HS-27A (cell line): ENCODE results near the gene CRLF2.
"Not testable (repeated sequence)": the region's sequence is repeated elsewhere in the genome, so short reads cannot be mapped to it uniquely, and the experiment has no call there.

ENCODE experiments used
- DNase-seq: peaks from one replicate; pipeline ENCODE4 v3.0.0-alpha.2; 2012; ENCODE audit warnings: low read depth, missing footprints

The CRLF2 gene

DNA sequence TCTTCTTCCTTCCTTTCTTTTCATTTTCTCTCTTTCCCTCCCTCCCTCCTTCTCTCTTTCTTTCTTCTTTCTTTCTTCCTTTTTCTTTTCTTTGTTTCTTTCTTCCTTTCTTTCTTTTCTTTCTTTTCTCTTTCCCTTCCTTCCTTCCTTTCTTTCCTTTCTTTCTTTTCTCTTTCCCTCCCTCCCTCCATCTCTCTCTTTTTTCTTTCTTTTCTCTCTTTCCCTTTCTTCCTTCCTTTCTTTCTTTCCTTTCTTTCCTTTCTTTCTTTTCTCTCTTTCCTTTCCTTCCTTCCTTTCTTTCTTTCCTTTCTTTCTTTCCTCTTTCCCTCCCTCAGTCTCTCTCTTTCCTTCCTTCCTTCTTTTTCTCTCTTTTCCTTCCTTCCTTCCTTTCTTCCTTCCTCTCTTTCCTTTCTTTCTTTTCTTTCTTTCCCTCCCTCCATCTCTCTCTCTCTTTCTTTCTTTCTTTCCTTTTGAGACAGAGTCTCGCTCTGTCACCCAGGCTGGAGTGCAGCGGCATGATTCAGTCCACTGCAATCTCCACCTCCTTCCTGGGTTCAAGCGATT lies 44.4 kb downstream of the CRLF2 start:
- no peak for DNase-seq

DNA sequence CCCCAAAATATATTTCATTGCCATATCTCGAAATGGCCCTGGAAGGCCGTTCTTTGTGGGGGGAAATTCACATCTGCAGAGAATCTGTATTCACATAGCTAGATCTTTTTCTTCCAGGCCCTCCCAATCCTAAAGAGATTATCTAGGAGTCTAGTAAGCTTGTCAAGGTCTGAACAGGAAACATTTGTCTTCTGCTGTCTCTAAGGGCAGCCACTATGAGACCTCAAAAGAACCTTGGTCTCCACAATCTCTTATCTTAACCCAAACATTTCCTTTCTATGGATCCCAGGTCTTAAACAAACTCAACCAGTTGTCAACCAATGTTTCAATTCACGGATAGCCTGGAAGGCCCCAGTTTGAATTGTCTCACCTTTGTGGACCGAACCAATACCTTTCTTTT lies 45.0 kb downstream of the CRLF2 start:
- DNase-seq: no peak

GRCh38 chrX:1165535-1166196 lies 46.8 kb downstream of the CRLF2 start:
- DNase-seq: no peak

DNA sequence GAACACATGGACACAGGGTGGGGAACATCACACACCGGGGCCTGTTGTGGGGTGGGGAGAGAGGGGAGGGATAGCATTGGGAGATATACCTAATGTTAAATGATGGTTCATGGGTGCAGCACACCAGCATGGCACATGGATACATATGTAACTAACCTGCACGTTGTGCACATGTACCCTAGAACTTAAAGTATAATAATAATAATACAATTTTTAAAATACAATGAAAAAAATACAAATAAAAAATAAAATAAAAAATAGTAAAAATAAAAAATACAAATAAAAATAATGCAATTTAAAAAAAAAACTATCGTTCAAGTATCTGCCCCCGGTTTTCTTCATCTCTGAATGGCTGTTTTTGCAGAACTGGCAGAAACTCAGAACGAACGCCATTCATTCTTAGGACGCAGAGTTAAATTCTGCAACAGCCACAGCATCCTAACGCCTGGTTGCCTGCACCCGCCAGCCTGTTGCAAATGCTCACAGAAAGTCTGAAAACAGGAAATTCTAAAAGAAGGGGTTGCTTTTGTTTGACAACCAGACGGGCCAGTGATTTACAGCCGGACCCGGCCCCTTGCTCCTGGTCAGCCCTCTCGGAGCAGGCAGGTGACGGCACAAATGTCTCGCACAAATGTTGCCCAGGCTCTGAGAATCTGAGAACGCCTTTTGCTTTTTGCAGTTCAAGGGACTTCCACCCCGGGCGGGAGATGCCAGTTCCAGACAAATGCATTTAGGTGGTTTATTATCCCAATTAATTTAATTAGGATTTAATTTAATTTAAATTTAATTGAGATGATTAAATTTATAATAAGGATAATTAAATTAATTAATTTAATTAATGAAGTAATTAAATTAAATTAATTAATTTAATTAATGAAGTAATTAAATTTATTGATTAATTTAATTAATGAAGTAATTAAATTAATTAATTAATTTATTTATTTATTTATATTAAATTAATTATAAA lies 47.8 kb downstream of the CRLF2 start:
- no peak for DNase-seq

DNA sequence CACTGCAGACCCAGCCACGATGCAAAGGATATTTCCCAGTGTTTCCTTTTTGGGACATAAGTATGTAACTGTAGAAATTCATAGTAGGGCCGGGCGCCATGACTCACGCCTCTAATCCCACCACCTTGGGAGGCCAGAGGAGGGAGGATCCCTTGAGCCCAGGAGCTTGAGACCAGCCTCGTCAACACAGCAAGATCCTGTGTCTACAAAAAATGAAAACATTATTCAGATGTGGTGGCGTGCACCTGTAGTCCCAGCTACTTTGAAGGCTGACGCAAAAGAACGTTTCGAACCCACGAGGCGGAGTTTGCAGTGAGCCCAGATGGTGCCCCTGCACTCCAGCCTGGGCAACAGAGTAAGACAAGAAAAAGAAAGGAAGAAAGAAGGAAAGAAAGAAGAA lies 49.2 kb downstream of the CRLF2 start:
- no peak for DNase-seq

GRCh38 chrX:1162119-1162916 lies 50.1 kb downstream of the CRLF2 start:
- no peak for DNase-seq

- no peak for DNase-seq
Observed at GRCh38 chrX:1159548-1159947, 52.9 kb downstream of the CRLF2 start.

DNA sequence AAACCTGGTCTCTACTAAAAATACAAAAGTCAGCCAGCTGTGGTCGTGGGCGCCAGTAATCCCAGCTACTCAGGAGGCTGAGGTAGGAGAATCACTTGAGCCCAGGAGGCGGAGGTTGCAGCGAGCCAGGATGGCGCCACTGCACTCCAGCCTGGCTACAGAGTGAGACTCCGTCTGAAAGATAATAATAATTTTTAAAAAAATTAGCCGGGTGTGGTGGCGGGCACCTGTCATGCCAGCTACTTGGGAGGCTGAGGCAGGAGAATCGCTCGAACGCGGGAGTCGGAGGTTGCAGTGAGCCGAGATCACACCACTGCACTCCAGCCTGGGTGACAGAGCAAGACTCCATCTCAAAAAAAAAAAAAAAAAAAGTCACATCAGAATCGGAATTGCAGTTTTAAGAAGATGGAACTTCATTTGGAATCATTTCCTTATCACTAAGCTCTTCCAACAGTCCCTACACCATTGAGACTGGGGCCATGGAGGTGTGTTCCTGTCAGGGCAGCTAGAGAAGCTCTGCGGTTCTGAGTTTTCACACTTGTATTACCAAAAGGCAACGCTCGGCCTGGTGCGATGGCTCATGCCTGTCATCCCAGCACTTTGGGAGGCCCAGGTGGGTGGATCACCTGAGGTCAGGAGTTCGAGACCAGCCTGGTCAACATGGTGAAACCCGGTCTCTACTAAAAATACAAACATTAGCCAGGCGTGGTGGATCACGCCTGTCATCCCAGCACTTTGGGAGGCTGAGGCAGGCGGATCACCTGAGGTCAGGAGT lies 55.6 kb downstream of the CRLF2 start:
- not testable (repeated sequence) for DNase-seq

DNA sequence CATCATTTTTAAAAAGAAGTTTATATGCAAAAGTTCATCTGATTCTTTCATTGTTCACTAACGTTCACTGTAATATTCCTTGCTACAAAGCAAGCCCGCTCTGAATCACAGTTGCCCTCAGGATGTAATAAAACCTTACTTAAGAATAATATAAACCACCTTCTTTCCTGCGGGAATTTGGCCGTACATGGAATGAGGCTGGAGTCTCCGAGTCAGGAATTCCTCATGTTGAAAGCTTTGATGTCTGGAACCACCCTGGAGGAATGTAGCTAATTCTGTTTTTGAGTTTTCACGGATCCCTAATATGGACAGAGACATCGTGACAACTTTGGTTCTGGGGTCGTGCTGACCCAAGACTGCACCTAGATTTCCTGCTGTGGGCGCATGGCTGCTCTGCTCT lies 58.5 kb downstream of the CRLF2 start:
- no peak for DNase-seq

GRCh38 chrX:1152090-1152489 lies 60.4 kb downstream of the CRLF2 start:
- no peak for DNase-seq

GRCh38 chrX:1151378-1152077 lies 60.9 kb downstream of the CRLF2 start:
- no peak for DNase-seq

DNA sequence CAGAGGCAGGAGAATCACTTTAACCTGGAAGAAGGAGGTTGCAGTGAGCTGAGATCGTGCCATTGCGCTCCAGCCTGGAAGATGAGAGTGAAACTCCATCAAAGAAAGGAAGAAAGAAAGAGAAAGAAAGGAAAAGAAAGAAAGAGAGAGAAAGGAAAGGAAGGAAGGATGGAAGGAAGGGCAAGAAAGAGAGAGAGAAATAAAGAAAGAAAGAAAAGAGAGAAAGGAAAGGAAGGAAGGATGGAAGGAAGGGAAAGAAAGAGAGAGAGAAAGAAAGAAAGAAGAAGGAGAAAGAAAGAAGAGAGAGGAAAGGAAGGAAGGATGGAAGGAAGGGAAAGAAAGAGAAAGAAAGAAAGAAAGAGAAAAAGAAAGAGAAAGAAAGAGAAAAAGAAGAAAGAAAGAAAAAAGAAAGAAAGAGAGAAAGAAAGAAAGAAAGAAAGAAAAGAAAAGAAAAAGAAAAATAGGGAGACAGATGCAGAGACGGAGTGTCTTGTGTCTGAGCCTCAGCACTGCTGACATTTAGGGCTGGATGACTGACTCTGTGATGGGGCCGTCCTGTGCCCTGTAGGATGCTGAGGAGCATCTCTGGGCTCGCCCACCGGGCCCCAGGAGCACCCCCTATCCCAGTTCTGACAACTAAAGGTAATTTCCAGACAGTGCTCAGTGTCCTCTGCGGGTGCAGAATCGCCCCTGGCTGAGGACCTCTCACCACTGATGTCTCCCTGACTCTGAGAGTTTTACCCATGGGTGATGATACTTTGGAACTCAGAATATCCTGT lies 61.7 kb downstream of the CRLF2 start:
- DNase-seq: no peak

- DNase-seq: no peak
Observed at GRCh38 chrX:1147611-1148515, 64.6 kb downstream of the CRLF2 start.

DNA sequence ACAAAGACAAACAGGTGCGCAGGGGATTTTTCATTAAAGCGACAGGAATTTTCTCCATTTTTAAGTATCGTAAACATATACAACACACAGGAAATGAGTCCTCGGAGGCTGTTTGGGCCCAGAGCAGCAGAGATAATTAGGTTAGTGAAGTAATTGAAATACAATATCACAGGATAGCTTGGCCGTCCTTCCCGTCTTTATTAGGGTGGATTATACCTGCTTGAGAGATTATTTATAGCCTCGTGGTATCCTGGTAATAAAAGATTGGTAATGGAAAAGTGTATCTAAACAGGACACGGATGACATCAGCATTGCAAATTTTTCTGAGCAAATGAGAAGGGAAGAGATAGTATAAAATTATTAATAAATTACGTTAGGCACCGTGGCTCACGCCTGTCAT lies 68.2 kb downstream of the CRLF2 start:
- DNase-seq: no peak
